Hindlimb muscle (tissue), 1 donor: ENCODE data around the gene SNCG. TPM values are rescaled to one million over a fixed set of nuclear protein-coding genes. Genes with fewer than 3 reads are reported as not detected.
"Not testable (repeated sequence)": the region's sequence is repeated elsewhere in the genome, so short reads cannot be mapped to it uniquely, and the experiment has no call there.

Source experiments
- DNase-seq: peaks from one replicate; pipeline ENCODE4 v3.0.0-alpha.2; 2013
- polyA plus RNA-seq: library from polyadenylated mRNA; unstranded; fragments of 120-200 nt; gene quantifications from one replicate; pipeline ENCODE4 v1.2.1, GENCODE V29; 2013; ENCODE audit not compliant: insufficient read length

SNCG gene
- polyA plus RNA-seq, 1 donor, result 4.7 TPM

- no peak for DNase-seq
These were observed 21.0 kb downstream of the SNCG start for GRCh38 chr10:86979296-86979818.

DNA sequence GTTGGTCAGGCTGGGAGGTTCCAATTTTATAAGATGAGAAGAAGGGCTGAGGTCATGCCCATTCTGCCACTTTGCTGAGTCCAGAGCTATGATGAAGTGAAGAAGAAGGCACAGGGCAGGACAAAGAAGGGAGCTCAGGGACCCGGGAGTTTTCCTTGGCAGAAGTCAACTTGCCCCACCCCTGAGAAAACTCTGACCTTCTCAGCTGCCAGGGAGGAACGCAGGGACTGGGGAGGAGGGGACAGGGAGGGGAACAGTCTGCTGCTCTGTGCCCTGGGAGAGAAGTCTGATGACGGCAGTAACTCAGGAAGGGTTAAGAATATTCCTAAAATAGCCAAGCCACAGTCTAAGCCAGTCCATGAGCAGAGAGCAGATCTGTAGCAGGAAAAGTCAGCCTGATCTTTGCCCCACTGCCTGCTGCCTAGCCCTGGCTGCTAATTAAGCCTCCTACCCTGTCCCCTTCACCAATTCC, 21.6 kb downstream of the SNCG start:
- DNase-seq, result no peak

- DNase-seq, result not testable (repeated sequence)
These were observed 22.6 kb downstream of the SNCG start for GRCh38 chr10:86981020-86981419.

- DNase-seq, result no peak
These were observed 23.3 kb downstream of the SNCG start for GRCh38 chr10:86981716-86982115.

GRCh38 chr10:86984498-86984897, 26.1 kb downstream of the SNCG start:
- DNase-seq, result not testable (repeated sequence)

DNA sequence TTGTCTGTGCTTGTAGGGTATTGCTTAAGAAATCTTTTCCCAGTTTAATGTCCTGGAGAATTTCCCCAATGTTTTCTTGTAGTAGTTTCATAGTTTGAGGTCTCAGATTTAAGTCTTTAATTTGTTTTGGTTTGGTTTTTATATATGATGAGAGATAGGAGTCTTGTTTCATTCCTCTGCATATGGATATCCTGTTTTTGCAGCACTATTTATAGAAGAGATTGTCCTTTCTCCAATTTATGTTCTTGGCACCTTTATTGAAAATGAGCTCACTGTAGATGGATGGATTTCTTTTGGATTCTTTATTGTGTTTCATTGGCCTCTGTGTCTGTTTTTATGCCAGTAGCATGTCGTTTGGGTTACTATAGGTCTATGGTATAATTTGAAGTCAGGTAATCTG, 30.1 kb downstream of the SNCG start:
- no peak for DNase-seq

DNA sequence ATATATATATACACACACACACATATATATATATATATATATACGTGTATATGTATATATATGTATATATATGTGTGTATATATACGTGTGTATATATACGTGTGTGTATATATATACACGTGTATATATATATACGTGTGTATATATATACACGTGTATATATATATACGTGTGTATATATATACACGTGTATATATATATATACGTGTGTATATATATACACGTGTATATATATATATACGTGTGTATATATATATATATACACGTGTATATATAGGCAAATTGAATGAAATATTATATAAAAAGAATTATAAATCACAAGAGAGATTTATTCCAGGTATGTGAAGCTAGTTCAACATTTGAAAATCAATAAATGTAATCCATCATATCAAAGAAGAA, 33.0 kb downstream of the SNCG start:
- not testable (repeated sequence) for DNase-seq

- DNase-seq, result no peak
These were observed 34.1 kb downstream of the SNCG start for GRCh38 chr10:86992456-86992855.

DNA sequence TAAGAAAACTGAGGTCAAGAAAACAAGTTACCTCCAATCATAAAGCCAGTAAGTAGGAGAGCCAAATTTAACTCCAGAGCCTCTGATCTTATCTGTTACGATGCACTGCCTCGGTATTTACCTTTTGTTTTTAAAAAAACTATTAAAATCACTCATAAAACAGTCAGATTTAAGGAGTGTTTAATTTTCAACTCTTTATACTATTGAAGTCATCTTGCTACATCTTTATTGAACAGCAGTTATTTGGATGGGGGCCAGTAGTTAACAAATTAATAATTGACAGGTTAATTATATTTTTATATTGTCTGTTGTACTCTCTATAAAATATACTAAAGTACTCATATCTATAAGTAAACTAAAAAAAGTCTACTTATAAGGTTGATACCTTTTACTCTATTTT, 34.5 kb downstream of the SNCG start:
- no peak for DNase-seq

GRCh38 chr10:86999802-87000403, 41.5 kb downstream of the SNCG start:
- not testable (repeated sequence) for DNase-seq

DNA sequence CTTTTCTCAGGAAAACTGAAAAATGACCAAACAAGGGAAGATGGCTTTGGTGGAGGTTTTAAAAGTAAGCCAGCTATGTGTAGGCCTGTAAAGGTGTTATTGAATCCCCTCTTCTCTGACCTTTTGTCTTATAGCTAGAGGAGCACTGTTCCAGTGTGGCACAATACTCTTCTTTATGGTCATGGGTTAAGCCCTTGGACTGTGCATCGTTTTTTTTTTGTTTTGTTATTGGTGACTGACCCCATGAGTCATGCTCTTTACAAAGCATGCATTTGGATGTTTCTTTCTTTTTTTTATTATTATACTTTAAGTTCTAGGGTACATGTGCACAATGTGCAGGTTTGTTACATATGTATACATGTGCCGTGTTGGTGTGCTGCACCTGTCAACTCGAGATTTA, 42.1 kb downstream of the SNCG start:
- no peak for DNase-seq

- not testable (repeated sequence) for DNase-seq
These were observed 48.7 kb downstream of the SNCG start for GRCh38 chr10:87007124-87007523.

DNA sequence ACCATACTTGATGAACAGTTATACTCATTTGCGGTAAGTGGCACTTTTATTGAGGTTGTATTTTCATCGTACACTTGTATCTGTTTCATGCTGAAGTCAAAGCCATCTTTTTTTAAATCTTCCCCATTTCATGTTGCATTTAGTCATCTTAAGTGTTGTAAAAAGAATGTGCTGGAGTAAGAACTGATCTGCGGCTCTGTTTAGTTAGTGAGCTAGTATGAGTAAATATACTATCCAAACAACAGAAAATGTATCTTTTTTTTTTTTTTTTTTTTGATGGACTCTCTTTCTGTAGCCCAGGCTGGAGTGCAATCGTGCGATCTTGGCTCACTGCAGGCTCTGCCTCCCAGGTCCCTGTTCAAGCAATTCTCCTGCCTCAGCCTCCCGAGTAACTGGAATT, 49.3 kb downstream of the SNCG start:
- not testable (repeated sequence) for DNase-seq

DNA sequence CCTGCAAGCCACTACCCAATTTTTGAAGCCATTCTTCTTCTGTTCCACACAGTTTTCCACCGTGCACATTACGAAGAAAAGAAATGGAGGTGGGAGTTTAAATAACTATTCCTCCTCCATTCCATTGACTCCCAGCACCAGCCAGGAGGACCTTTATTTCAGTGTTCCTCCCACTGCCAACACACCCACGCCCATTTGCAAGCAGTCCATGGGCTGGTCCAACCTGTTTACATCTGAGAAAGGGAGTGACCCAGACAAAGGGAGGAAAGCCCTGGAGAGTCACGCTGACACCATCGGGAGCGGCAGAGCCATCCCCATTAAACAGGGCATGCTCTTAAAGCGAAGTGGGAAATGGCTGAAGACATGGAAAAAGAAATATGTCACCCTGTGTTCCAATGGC, 49.9 kb downstream of the SNCG start:
- DNase-seq, result not testable (repeated sequence)

GRCh38 chr10:87009134-87009696, 50.8 kb downstream of the SNCG start:
- DNase-seq, result peak; percentile 35

Other genes starting within 250 kb of the SNCG start
- gene BMPR1A, start 202.0 kb upstream of the SNCG start, polyA plus RNA-seq, result 45.2 TPM
- gene MMRN2, start 984 bp upstream of the SNCG start, polyA plus RNA-seq, result 25.3 TPM
- gene ADIRF, start 9.9 kb downstream of the SNCG start, polyA plus RNA-seq, result 11.6 TPM
- gene FAM25A, start 61.7 kb downstream of the SNCG start, polyA plus RNA-seq, result not detected
- 54.5 TPM for gene GLUD1, start 136.2 kb downstream of the SNCG start, polyA plus RNA-seq
- gene SHLD2, start 136.6 kb downstream of the SNCG start, polyA plus RNA-seq, result 17.5 TPM